Measurements from ENCODE around the gene NADSYN1. TPM values are rescaled to one million over a fixed set of nuclear protein-coding genes. Genes with fewer than 3 reads are reported as not detected.

NADSYN1 gene
- total RNA-seq, 1 experiment from 2014 or later, result 91.3 TPM

GRCh38 chr11:71485466-71485865 lies 32.5 kb downstream of the NADSYN1 start:
- Histone ChIP-seq H3K27me3 (replicated peaks; ENCODE audit: control insufficient read depth, insufficient read depth, low read length) (no peaks in the 10 kb centered on the region), H3K4me1 (peaks cover 39% of the 10 kb centered on the region), H3K36me3 (ENCODE audit: control insufficient read depth, insufficient read depth, low read length) (peaks cover 10% of the 10 kb centered on the region; the same call in 1 of the 2 replicates), H3K9me3 (no peaks in the 10 kb centered on the region), H3K4me3 (ENCODE audit: low read depth, low read length) (no peak overlapping the region)
- Mint-ChIP-seq H3K27ac (ENCODE audit: unreplicated experiment) (no peak overlapping the region), H3K4me1 (ENCODE audit: low read depth, unreplicated experiment) (peaks cover 35% of the 10 kb centered on the region), H3K27me3 (ENCODE audit: insufficient read depth, unreplicated experiment) (no peaks in the 10 kb centered on the region), H3K9me3 (ENCODE audit: unreplicated experiment) (no peaks in the 10 kb centered on the region), H3K36me3 (ENCODE audit: insufficient read depth, unreplicated experiment) (peaks cover 57% of the 10 kb centered on the region), H3K4me3 (ENCODE audit: unreplicated experiment) (no peak overlapping the region)
- TF ChIP-seq CTCF (IDR thresholded peaks at IDR 0.05; ENCODE audit: insufficient read depth in 1 of 2, low read depth in 1 of 2, low read length in 1 of 2, severe bottlenecking in 1 of 2, unreplicated experiment in 1 of 2), result no peak
- DNase-seq, result peak in 1 of 2 experiments; percentile 29
- CTCF ChIA-PET, result no interaction called here
- intact Hi-C loops (cut with micrococcal nuclease; ENCODE audit: unreplicated experiment), result no loop called here
- BruUV-seq (replicated peaks), result no TSS peak
- POLR2A ChIA-PET, result no interaction called here

GRCh38 chr11:71486320-71486719 lies 33.3 kb downstream of the NADSYN1 start:
- H3K27ac Mint-ChIP-seq (ENCODE audit: unreplicated experiment), result no peak overlapping the region
- no TSS peak for BruUV-seq (replicated peaks)
- H3K27me3 Mint-ChIP-seq (ENCODE audit: insufficient read depth, unreplicated experiment), result no peaks in the 10 kb centered on the region
- H3K36me3 ChIP-seq (ENCODE audit: control insufficient read depth, insufficient read depth, low read length), result peaks cover 13% of the 10 kb centered on the region; the same call in 1 of the 2 replicates
- no peak overlapping the region for H3K4me3 ChIP-seq (ENCODE audit: low read depth, low read length)
- no peak for TF ChIP-seq CTCF (IDR thresholded peaks at IDR 0.05; ENCODE audit: insufficient read depth in 1 of 2, low read depth in 1 of 2, low read length in 1 of 2, severe bottlenecking in 1 of 2, unreplicated experiment in 1 of 2)
- ChIA-PET CTCF (no interaction called here), POLR2A (no interaction called here)
- DNase-seq, result no peak
- no peak overlapping the region for H3K4me3 Mint-ChIP-seq (ENCODE audit: unreplicated experiment)
- H3K9me3 ChIP-seq, result no peaks in the 10 kb centered on the region
- peaks cover 27% of the 10 kb centered on the region for H3K4me1 Mint-ChIP-seq (ENCODE audit: low read depth, unreplicated experiment)
- intact Hi-C loops (cut with micrococcal nuclease; ENCODE audit: unreplicated experiment), result no loop called here
- peaks cover 31% of the 10 kb centered on the region for H3K4me1 ChIP-seq
- H3K36me3 Mint-ChIP-seq (ENCODE audit: insufficient read depth, unreplicated experiment), result peaks cover 52% of the 10 kb centered on the region
- no peaks in the 10 kb centered on the region for H3K9me3 Mint-ChIP-seq (ENCODE audit: unreplicated experiment)
- no peaks in the 10 kb centered on the region for H3K27me3 ChIP-seq (replicated peaks; ENCODE audit: control insufficient read depth, insufficient read depth, low read length)

GRCh38 chr11:71488681-71489270 lies 35.8 kb downstream of the NADSYN1 start:
- Mint-ChIP-seq H3K27ac (ENCODE audit: unreplicated experiment) (peak overlapping the region; percentile 40), H3K27me3 (ENCODE audit: insufficient read depth, unreplicated experiment) (no peaks in the 10 kb centered on the region), H3K9me3 (ENCODE audit: unreplicated experiment) (no peaks in the 10 kb centered on the region), H3K36me3 (ENCODE audit: insufficient read depth, unreplicated experiment) (peaks cover 48% of the 10 kb centered on the region), H3K4me1 (ENCODE audit: low read depth, unreplicated experiment) (peaks cover 21% of the 10 kb centered on the region), H3K4me3 (ENCODE audit: unreplicated experiment) (no peak overlapping the region)
- intact Hi-C loops (cut with micrococcal nuclease; ENCODE audit: unreplicated experiment), result loop anchor here (2.0 kb wide), 4 partner anchors 18 to 92 kb away; partner anchors contain the start of gene DHCR7
- Histone ChIP-seq H3K27me3 (replicated peaks; ENCODE audit: control insufficient read depth, insufficient read depth, low read length) (no peaks in the 10 kb centered on the region), H3K36me3 (ENCODE audit: control insufficient read depth, insufficient read depth, low read length) (peaks cover 12% of the 10 kb centered on the region; the same call in 1 of the 2 replicates), H3K9me3 (no peaks in the 10 kb centered on the region), H3K4me1 (peaks cover 23% of the 10 kb centered on the region), H3K4me3 (ENCODE audit: low read depth, low read length) (no peak overlapping the region)
- ChIA-PET CTCF (interaction anchor here (1.0 to 1.6 kb wide), 3 partner anchors 36 to 91 kb away, joined by 6 to 17 read pairs (median 6); partner anchors contain the start of gene NADSYN1), POLR2A (interaction anchor here (0.6 to 1.0 kb wide), 3 partner anchors 36 to 40 kb away, joined by 3 to 6 read pairs (median 4); partner anchors contain the start of genes DHCR7 and NADSYN1)
- TF ChIP-seq CTCF (IDR thresholded peaks at IDR 0.05; ENCODE audit: insufficient read depth in 1 of 2, low read depth in 1 of 2, low read length in 1 of 2, severe bottlenecking in 1 of 2, unreplicated experiment in 1 of 2), result no peak
- no TSS peak for BruUV-seq (replicated peaks)
- DNase-seq, result peak in 1 of 2 experiments; percentile 38

All from Caco-2 (cell line).